HCT116 (cell line): ENCODE measurements around the gene ASCL5. TPM values are rescaled to one million over a fixed set of nuclear protein-coding genes. Genes with fewer than 3 reads are reported as not detected.
A peak's percentile ranks its signal among the peaks of the same experiment; 100 is the strongest.

Experiments
- ATAC-seq: fragments of 200-7000 bp; cut with Tn5 transposase; 2 replicates; pipeline ENCODE4 v1.9.1; 2020; ENCODE audit warnings: mild to moderate bottlenecking, moderate library complexity
- BruUV-seq: library from RNA; stranded (reverse); fragments of 400-500 nt; replicated peaks from 2 replicates; lab custom pipeline; 2021; lab: Mats Ljungman, UMichigan
- CTCF ChIA-PET: fragments of 300-600 bp; sonication (Branson Sonifier 250); formaldehyde crosslinking; loops from one replicate; lab custom pipeline; 2021; ENCODE audit warnings: antibody characterized with exemption; lab: Charles Lee
- POLR2A ChIA-PET: fragments of 300-600, 350-600 bp; sonication (Branson Sonifier 250); formaldehyde crosslinking; loops from one replicate; lab custom pipeline; 2021; ENCODE audit warnings: antibody characterized with exemption; lab: Charles Lee
- RAD21 ChIA-PET, 2 experiments: fragments of 300-600 bp; sonication (Branson Sonifier 250); formaldehyde crosslinking; loops; one replicate each; lab custom pipeline; 2023; ENCODE audit warnings: low total read pairs in 2 of 2; ENCODE audit not compliant: uncharacterized antibody in 2 of 2, unreplicated experiment in 2 of 2, low non-redundant PET in 1 of 2; lab: Charles Lee
- DNase-seq: peaks from one replicate; pipeline ENCODE4 v3.0.0-alpha.2; 2010; ENCODE audit warnings: low read depth, low spot score
- H2AFZ ChIP-seq: fragments of 200-600 bp; shearing (Covaris generic), sonication (generic); 2 replicates; pipeline ENCODE4 v1.6.1; 2017; ENCODE audit warnings: low read depth, mixed run types, mixed read lengths, antibody characterized with exemption, low read length; ENCODE audit not compliant: poor library complexity, severe bottlenecking
- H3K27ac ChIP-seq: 2 replicates; pipeline ENCODE4 v1.5.1; 2012; ENCODE audit warnings: low read depth, low read length
- H3K27me3 ChIP-seq: fragments of 200-600 bp; sonication (generic); 2 replicates; pipeline ENCODE4 v1.6.1; 2016; ENCODE audit warnings: mixed run types, low read length, mixed read lengths; ENCODE audit not compliant: insufficient read depth
- H3K36me3 ChIP-seq, 2 experiments: fragments of 200-500 bp in 1 of 2; fragments of 200-600 bp in 1 of 2; sonication (Bioruptor generic) in 1 of 2; sonication (generic) in 1 of 2; 2 replicates each; pipeline versions ENCODE4 v1.5.1 to v1.6.1; 2014 to 2016; ENCODE audit warnings: low read length in 2 of 2, inconsistent platforms in 1 of 2, mixed read lengths in 1 of 2, mixed run types in 1 of 2; ENCODE audit not compliant: insufficient read depth in 2 of 2, control insufficient read depth in 1 of 2
- H3K4me1 ChIP-seq, 2 experiments: fragments of 200-600 bp in 1 of 2; sonication (generic) in 1 of 2; 2 replicates each; pipeline versions ENCODE4 v1.5.1 to v1.6.1; 2012 to 2017; ENCODE audit warnings: low read length in 2 of 2, inconsistent platforms in 1 of 2, mild to moderate bottlenecking in 1 of 2, mixed read lengths in 1 of 2, mixed run types in 1 of 2, moderate library complexity in 1 of 2; ENCODE audit not compliant: insufficient read depth in 2 of 2, control insufficient read depth in 1 of 2
- H3K4me2 ChIP-seq: fragments of 200-600 bp; sonication (generic); 2 replicates; pipeline ENCODE4 v1.6.1; 2017; ENCODE audit warnings: mixed run types, low read length, mixed read lengths
- H3K4me3 ChIP-seq, 2 experiments: fragments of 200-600 bp in 1 of 2; sonication (generic) in 1 of 2; replicated peaks in 1 of 2; 2 replicates each; pipeline ENCODE4 v1.5.1; 2011 to 2016; ENCODE audit warnings: low read length in 2 of 2, control low read depth in 1 of 2, low read depth in 1 of 2, mild to moderate bottlenecking in 1 of 2, mixed read lengths in 1 of 2, mixed run types in 1 of 2
- H3K79me2 ChIP-seq: fragments of 200-600 bp; sonication (generic); 2 replicates; pipeline ENCODE4 v1.6.1; 2017; ENCODE audit warnings: mild to moderate bottlenecking, mixed run types, low read length, moderate library complexity, mixed read lengths; ENCODE audit not compliant: insufficient read depth
- H3K9ac ChIP-seq: fragments of 200-600 bp; sonication (generic); 2 replicates; pipeline ENCODE4 v1.6.1; 2016; ENCODE audit warnings: low read length, mixed read lengths
- H3K9me2 ChIP-seq: fragments of 200-600 bp; sonication (generic), shearing (Covaris generic); 2 replicates; pipeline ENCODE4 v1.6.1; 2017; ENCODE audit warnings: mixed run types, mild to moderate bottlenecking, moderate library complexity; ENCODE audit not compliant: insufficient read depth
- H3K9me3 ChIP-seq, 2 experiments: fragments of 200-500 bp in 1 of 2; fragments of 200-600 bp in 1 of 2; sonication (Bioruptor generic) in 1 of 2; sonication (generic) in 1 of 2; 2 replicates each; pipeline ENCODE4 v1.6.1; 2014 to 2017; ENCODE audit warnings: low read length in 2 of 2, mixed read lengths in 2 of 2, inconsistent platforms in 1 of 2, low read depth in 1 of 2, mild to moderate bottlenecking in 1 of 2, mixed run types in 1 of 2, moderate library complexity in 1 of 2; ENCODE audit not compliant: control insufficient read depth in 1 of 2, insufficient read depth in 1 of 2
- H4K20me1 ChIP-seq: fragments of 200-600 bp; sonication (generic), shearing (Covaris generic); 2 replicates; pipeline ENCODE4 v1.6.1; 2017; ENCODE audit warnings: mixed run types, mild to moderate bottlenecking, moderate library complexity; ENCODE audit not compliant: insufficient read depth
- CEBPB ChIP-seq: IDR thresholded peaks from 2 replicates; pipeline ENCODE4 v1.6.1; 2012; ENCODE audit warnings: low read depth
- ELF1 ChIP-seq: IDR thresholded peaks from 2 replicates; pipeline ENCODE4 v1.6.1; 2012; ENCODE audit warnings: low read depth, borderline replicate concordance
- EZH2 ChIP-seq: fragments of 200-600 bp; sonication (generic); IDR thresholded peaks from 2 replicates; pipeline ENCODE4 v1.6.1; 2017; ENCODE audit warnings: antibody characterized with exemption, mixed run types
- EZH2phosphoT487 ChIP-seq: fragments of 200-600 bp; IDR thresholded peaks from 2 replicates; pipeline ENCODE4 v1.6.1; 2018; ENCODE audit warnings: antibody characterized with exemption, borderline replicate concordance
- FOSL1 ChIP-seq: IDR thresholded peaks from 2 replicates; pipeline ENCODE4 v1.6.1; 2012; ENCODE audit warnings: low read depth
- POLR2A ChIP-seq: IDR thresholded peaks from 2 replicates; pipeline ENCODE4 v1.7.0; 2011; ENCODE audit warnings: borderline replicate concordance; ENCODE audit not compliant: insufficient read depth, insufficient read length; ENCODE audit errors: extremely low read depth
- POLR2AphosphoS5 ChIP-seq: IDR thresholded peaks from 2 replicates; pipeline ENCODE4 v1.6.1; 2011; ENCODE audit warnings: mild to moderate bottlenecking, low read depth, low read length, moderate library complexity
- SIN3A ChIP-seq: IDR thresholded peaks from 2 replicates; pipeline ENCODE4 v1.6.1; 2012; ENCODE audit warnings: low read depth
- TCF7L2 ChIP-seq: IDR thresholded peaks from 2 replicates; pipeline ENCODE4 v1.7.0; 2011; ENCODE audit warnings: borderline replicate concordance, inconsistent platforms; ENCODE audit not compliant: insufficient read depth, insufficient read length; ENCODE audit errors: extremely low read depth
- YY1 ChIP-seq: IDR thresholded peaks from 2 replicates; pipeline ENCODE4 v1.6.1; 2011; ENCODE audit warnings: low read length, low read depth, moderate library complexity, mild to moderate bottlenecking; ENCODE audit not compliant: insufficient replicate concordance; ENCODE audit errors: extremely low read depth
- intact Hi-C: fragments of 100-400 bp; cut with micrococcal nuclease; formaldehyde crosslinking; loops from 2 replicates; pipeline ENCODE4 v1.10.0; 2022
- total RNA-seq: library from RNA; stranded (reverse); gene quantifications from one replicate; pipeline ENCODE4 v1.2.1, GENCODE V29; 2021; ENCODE audit not compliant: unreplicated experiment
- TF ChIP-seq, protein P1 (sequence below): IDR thresholded peaks from 2 replicates; pipeline ENCODE4 v1.6.1; 2012; ENCODE audit warnings: low read depth
- TF ChIP-seq, protein P2 (sequence below), 3 experiments: fragments of 200-600 bp in 1 of 3; sonication (generic) in 1 of 3; IDR thresholded peaks in 2 of 3; conservative IDR thresholded peaks in 1 of 3; 2 replicates each; pipeline ENCODE4 v1.5.1; 2012 to 2017; ENCODE audit warnings: low read depth in 2 of 3, low read length in 2 of 3, antibody characterized with exemption in 1 of 3, borderline replicate concordance in 1 of 3, control low read depth in 1 of 3, mild to moderate bottlenecking in 1 of 3, mixed read lengths in 1 of 3, mixed run types in 1 of 3, moderate library complexity in 1 of 3; ENCODE audit not compliant: insufficient read depth in 1 of 3
- TF ChIP-seq, protein P3 (sequence below): IDR thresholded peaks from 2 replicates; pipeline ENCODE4 v1.6.1; 2011; ENCODE audit warnings: mild to moderate bottlenecking, low read length, moderate library complexity; ENCODE audit not compliant: insufficient replicate concordance; ENCODE audit errors: extremely low read depth
- TF ChIP-seq, protein P4 (sequence below): IDR thresholded peaks from 2 replicates; pipeline ENCODE4 v1.6.1; 2012
- TF ChIP-seq, protein P5 (sequence below): IDR thresholded peaks from 2 replicates; pipeline ENCODE4 v1.6.1; 2012

The ASCL5 gene
- total RNA-seq, 1 experiment from 2014 or later: 0.15 TPM

DNA sequence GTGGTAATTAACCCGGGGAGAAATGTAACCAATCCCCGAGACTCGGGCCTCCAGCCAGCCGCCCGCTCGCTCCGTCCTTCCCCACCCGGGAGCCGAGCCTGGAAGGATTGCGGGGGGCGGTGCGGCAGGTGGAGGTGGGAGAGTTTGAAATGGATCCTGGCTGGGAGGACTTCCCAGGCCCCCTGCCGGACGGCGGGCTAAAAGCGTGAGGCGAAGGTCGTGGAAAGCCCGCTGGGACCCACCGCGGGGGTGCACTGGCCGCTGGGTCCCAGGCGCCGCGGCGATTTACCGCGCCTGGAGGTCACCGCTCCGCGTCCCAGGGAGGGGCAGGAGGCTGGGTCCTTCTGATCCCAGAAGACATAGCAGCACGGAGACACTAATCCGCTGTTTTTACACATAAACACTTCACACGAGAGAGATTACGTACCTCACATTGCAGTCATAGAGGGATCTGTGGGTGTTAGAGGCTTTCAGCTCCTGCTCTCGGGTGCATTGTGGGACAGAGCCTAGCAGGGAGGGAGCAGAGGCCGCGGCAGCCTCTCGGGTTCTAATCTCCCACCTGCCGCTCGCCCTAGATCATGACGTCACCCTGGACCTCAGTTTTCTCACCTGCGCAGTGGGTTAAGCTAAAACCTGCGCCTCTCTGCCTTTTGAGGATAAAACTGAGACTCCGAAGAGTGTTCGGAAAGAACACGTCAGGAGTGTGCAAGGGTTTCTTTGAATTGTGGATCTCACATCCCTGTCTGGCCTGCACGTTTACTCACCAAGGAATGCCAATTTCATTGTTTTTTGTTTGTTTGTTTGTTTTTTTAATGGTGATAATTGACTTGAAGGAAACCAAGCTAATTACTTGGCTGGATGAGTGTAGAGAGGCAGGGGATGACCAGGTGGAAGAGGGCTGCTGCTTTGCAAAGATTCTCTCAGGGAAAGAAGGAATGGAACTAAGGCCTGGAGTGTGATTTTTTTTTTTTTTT, 44.4 kb upstream of the ASCL5 start:
- Histone ChIP-seq H2AFZ (peak overlapping the region; percentile 98), H3K9me2 (no peaks in the 10 kb centered on the region), H3K9ac (peak overlapping the region; percentile 69), H3K4me2 (peak overlapping the region; percentile 96), H3K4me3 (peak overlapping the region; percentile 61 to 68), H3K4me1 (peaks cover 9 to 16% of the 10 kb centered on the region in 2 experiments), H4K20me1 (no peaks in the 10 kb centered on the region), H3K27me3 (no peaks in the 10 kb centered on the region), H3K9me3 (no peaks in the 10 kb centered on the region), H3K79me2 (no peaks in the 10 kb centered on the region), H3K27ac (peak overlapping the region; percentile 86), H3K36me3 (no peaks in the 10 kb centered on the region)
- ChIA-PET POLR2A (interaction anchor here (1.6 kb wide), 1 partner anchor 12 kb away, joined by 4 read pairs; no protein-coding TSS in a partner anchor), CTCF (interaction anchor here (1.8 kb wide), 1 partner anchor 21 kb away, joined by 5 read pairs; no protein-coding TSS in a partner anchor), RAD21 (no interaction called here)
- TSS peak; percentile 95 for BruUV-seq
- DNase-seq (peak; percentile 46), ATAC-seq (peak; percentile 61)
- intact Hi-C loops: loop anchor here (2.0 kb wide), 1 partner anchor 45 kb away; the partner anchor contains the start of gene ASCL5
- no peak for TF ChIP-seq CEBPB
- TF ChIP-seq EZH2: no peak
- no peak; the same call in none of the 2 replicates for TF ChIP-seq SIN3A
- no peak for TF ChIP-seq POLR2A
- TF ChIP-seq, protein P1, sequence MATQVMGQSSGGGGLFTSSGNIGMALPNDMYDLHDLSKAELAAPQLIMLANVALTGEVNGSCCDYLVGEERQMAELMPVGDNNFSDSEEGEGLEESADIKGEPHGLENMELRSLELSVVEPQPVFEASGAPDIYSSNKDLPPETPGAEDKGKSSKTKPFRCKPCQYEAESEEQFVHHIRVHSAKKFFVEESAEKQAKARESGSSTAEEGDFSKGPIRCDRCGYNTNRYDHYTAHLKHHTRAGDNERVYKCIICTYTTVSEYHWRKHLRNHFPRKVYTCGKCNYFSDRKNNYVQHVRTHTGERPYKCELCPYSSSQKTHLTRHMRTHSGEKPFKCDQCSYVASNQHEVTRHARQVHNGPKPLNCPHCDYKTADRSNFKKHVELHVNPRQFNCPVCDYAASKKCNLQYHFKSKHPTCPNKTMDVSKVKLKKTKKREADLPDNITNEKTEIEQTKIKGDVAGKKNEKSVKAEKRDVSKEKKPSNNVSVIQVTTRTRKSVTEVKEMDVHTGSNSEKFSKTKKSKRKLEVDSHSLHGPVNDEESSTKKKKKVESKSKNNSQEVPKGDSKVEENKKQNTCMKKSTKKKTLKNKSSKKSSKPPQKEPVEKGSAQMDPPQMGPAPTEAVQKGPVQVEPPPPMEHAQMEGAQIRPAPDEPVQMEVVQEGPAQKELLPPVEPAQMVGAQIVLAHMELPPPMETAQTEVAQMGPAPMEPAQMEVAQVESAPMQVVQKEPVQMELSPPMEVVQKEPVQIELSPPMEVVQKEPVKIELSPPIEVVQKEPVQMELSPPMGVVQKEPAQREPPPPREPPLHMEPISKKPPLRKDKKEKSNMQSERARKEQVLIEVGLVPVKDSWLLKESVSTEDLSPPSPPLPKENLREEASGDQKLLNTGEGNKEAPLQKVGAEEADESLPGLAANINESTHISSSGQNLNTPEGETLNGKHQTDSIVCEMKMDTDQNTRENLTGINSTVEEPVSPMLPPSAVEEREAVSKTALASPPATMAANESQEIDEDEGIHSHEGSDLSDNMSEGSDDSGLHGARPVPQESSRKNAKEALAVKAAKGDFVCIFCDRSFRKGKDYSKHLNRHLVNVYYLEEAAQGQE: no peak
- TF ChIP-seq, protein P2, sequence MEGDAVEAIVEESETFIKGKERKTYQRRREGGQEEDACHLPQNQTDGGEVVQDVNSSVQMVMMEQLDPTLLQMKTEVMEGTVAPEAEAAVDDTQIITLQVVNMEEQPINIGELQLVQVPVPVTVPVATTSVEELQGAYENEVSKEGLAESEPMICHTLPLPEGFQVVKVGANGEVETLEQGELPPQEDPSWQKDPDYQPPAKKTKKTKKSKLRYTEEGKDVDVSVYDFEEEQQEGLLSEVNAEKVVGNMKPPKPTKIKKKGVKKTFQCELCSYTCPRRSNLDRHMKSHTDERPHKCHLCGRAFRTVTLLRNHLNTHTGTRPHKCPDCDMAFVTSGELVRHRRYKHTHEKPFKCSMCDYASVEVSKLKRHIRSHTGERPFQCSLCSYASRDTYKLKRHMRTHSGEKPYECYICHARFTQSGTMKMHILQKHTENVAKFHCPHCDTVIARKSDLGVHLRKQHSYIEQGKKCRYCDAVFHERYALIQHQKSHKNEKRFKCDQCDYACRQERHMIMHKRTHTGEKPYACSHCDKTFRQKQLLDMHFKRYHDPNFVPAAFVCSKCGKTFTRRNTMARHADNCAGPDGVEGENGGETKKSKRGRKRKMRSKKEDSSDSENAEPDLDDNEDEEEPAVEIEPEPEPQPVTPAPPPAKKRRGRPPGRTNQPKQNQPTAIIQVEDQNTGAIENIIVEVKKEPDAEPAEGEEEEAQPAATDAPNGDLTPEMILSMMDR (IDR thresholded peaks at IDR 0.05 in 2 of 3, conservative IDR thresholded peaks at IDR 0.05 in 1 of 3; ENCODE audit: borderline replicate concordance in 1 of 3, insufficient read depth in 1 of 3, low read depth in 2 of 3, low read length in 2 of 3): peak in 2 of 3 experiments; percentile 30 to 46; a peak in 4 of 6 replicates
- no peak for TF ChIP-seq ELF1
- TF ChIP-seq, protein P3, sequence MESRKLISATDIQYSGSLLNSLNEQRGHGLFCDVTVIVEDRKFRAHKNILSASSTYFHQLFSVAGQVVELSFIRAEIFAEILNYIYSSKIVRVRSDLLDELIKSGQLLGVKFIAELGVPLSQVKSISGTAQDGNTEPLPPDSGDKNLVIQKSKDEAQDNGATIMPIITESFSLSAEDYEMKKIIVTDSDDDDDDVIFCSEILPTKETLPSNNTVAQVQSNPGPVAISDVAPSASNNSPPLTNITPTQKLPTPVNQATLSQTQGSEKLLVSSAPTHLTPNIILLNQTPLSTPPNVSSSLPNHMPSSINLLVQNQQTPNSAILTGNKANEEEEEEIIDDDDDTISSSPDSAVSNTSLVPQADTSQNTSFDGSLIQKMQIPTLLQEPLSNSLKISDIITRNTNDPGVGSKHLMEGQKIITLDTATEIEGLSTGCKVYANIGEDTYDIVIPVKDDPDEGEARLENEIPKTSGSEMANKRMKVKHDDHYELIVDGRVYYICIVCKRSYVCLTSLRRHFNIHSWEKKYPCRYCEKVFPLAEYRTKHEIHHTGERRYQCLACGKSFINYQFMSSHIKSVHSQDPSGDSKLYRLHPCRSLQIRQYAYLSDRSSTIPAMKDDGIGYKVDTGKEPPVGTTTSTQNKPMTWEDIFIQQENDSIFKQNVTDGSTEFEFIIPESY: no peak
- TF ChIP-seq FOSL1: no peak
- TF ChIP-seq EZH2phosphoT487: no peak
- TF ChIP-seq TCF7L2: no peak
- TF ChIP-seq, protein P4, sequence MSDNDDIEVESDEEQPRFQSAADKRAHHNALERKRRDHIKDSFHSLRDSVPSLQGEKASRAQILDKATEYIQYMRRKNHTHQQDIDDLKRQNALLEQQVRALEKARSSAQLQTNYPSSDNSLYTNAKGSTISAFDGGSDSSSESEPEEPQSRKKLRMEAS: no peak; the same call in 1 of the 2 replicates
- TF ChIP-seq POLR2AphosphoS5: no peak; the same call in 1 of the 2 replicates
- no peak for TF ChIP-seq YY1
- TF ChIP-seq, protein P5, sequence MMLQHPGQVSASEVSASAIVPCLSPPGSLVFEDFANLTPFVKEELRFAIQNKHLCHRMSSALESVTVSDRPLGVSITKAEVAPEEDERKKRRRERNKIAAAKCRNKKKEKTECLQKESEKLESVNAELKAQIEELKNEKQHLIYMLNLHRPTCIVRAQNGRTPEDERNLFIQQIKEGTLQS: no peak
